DND-41 (cell line): ENCODE data around the gene SLC51A.

ENCODE experiments used
- ATAC-seq: fragments of 200-7000 bp; cut with Tn5 transposase; 3 replicates; pipeline ENCODE4 v1.9.1; 2021; ENCODE audit warnings: low read depth; ENCODE audit not compliant: insufficient read depth
- DNase-seq: peaks from one replicate; pipeline ENCODE4 v3.0.0-alpha.2; 2020
- H2AFZ ChIP-seq: 2 replicates; pipeline ENCODE4 v1.6.0; 2012; ENCODE audit warnings: low read depth, low read length
- H3K27ac ChIP-seq: 2 replicates; pipeline ENCODE4 v1.5.1; 2012; ENCODE audit warnings: low read length, inconsistent platforms
- H3K27me3 ChIP-seq: fragments of 200-600 bp; sonication (generic); 2 replicates; pipeline ENCODE4 v1.6.0; 2012; ENCODE audit warnings: low read length, mild to moderate bottlenecking, inconsistent platforms; ENCODE audit not compliant: insufficient read depth, poor library complexity
- H3K36me3 ChIP-seq: 2 replicates; pipeline ENCODE4 v1.5.1; 2012; ENCODE audit warnings: low read length, inconsistent platforms; ENCODE audit not compliant: insufficient read depth
- H3K4me1 ChIP-seq: 2 replicates; pipeline ENCODE4 v1.5.1; 2012; ENCODE audit warnings: mild to moderate bottlenecking, low read length; ENCODE audit not compliant: insufficient read depth
- H3K4me2 ChIP-seq: 2 replicates; pipeline ENCODE4 v1.6.0; 2012; ENCODE audit warnings: mild to moderate bottlenecking, moderate library complexity, low read length, inconsistent platforms; ENCODE audit not compliant: insufficient read depth
- H3K4me3 ChIP-seq, 2 experiments: fragments of 200-600 bp in 1 of 2; shearing (Covaris generic) in 1 of 2; 2 replicates each; pipeline ENCODE4 v1.5.1; 2012 to 2016; ENCODE audit warnings: inconsistent platforms in 2 of 2, low read length in 2 of 2, mild to moderate bottlenecking in 2 of 2, low read depth in 1 of 2, moderate library complexity in 1 of 2
- H3K79me2 ChIP-seq: 2 replicates; pipeline ENCODE4 v1.6.0; 2012; ENCODE audit warnings: low read length, inconsistent platforms; ENCODE audit not compliant: insufficient read depth
- H3K9ac ChIP-seq: 2 replicates; pipeline ENCODE4 v1.6.0; 2012; ENCODE audit warnings: low read depth, mild to moderate bottlenecking, inconsistent platforms, low read length, moderate library complexity
- H3K9me3 ChIP-seq: 2 replicates; pipeline ENCODE4 v1.5.1; 2012; ENCODE audit warnings: low read length, moderate library complexity, mild to moderate bottlenecking, inconsistent platforms; ENCODE audit not compliant: insufficient read depth, severe bottlenecking
- H4K20me1 ChIP-seq: 2 replicates; pipeline ENCODE4 v1.6.0; 2012; ENCODE audit warnings: low read length; ENCODE audit not compliant: insufficient read depth
- CTCF ChIP-seq: IDR thresholded peaks from 2 replicates; pipeline ENCODE4 v1.5.1; 2012; ENCODE audit warnings: borderline replicate concordance, low read length, moderate library complexity, mild to moderate bottlenecking; ENCODE audit not compliant: poor library complexity, severe bottlenecking; ENCODE audit errors: extremely low read depth
- EZH2 ChIP-seq: IDR thresholded peaks from 3 replicates; pipeline ENCODE4 v1.6.1; 2012; ENCODE audit warnings: borderline replicate concordance, low read depth, mild to moderate bottlenecking, moderate library complexity, low read length, inconsistent platforms; ENCODE audit not compliant: severe bottlenecking

The SLC51A gene

DNA sequence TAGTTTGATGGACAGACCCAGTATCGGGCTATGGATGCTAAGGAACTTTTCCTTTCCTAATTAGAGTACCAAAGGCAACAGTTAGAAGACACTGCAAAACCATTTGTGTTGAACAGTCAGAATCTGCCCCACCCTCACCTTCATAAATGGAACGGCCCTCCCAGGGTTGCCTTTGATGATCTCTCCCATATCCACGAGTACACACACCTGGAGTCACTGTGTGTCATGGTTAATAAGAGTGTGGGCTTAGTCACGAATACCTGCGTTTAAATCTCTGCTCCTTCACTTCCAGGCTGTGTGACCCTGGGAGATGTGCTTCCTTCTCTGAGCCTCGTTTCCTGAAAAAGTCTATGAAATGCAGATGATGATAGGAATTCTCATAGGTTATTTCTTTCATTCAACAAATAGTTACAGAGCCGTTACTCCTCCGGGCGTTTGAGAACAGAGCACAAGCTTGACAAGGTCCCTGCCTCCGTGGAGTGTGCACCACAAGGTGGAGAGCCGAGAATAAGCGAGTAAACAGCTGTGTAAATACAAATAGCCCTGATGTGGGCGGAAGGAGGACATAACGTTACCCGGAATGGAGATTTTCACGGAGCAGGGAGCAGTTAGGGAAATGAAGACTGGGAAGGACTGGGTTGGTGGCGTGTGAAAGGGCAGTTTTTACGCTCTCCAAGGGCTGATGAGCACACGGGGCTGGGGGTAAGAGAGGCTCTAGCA, 6.7 kb downstream of the SLC51A start:
- Histone ChIP-seq H3K4me1 (peaks cover 21% of the 10 kb centered on the region), H3K4me2 (no peak overlapping the region), H2AFZ (no peak overlapping the region), H3K27ac (no peak overlapping the region), H3K4me3 (no peak overlapping the region), H4K20me1 (no peaks in the 10 kb centered on the region), H3K9me3 (no peaks in the 10 kb centered on the region), H3K36me3 (no peaks in the 10 kb centered on the region), H3K79me2 (no peaks in the 10 kb centered on the region), H3K9ac (no peak overlapping the region), H3K27me3 (no peaks in the 10 kb centered on the region)
- TF ChIP-seq CTCF (no peak), EZH2 (no peak)
- ATAC-seq (no peak), DNase-seq (no peak)

DNA sequence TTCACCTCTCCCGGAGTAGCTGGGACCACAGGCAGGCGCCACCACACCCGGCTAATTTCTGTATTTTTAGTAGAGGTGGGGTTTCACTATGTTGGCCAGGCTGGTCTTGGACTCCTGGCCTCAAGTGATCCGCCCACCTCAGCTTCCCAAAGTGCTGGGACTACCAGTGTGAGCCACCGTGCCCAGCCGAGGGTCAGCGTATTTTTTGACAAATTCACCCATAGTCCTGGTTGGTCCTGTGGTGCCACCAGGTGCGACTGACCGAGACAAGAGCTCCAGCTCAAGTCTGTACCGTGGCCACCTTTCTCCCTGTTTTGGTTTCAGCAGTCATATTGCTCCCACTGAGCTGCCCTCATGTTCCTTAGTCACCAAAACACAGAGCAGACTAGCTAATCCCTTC, 8.8 kb downstream of the SLC51A start:
- no peaks in the 10 kb centered on the region for H3K9me3 ChIP-seq
- TF ChIP-seq CTCF, result no peak
- TF ChIP-seq EZH2, result no peak
- H3K27me3 ChIP-seq, result no peaks in the 10 kb centered on the region
- H4K20me1 ChIP-seq, result no peaks in the 10 kb centered on the region
- ATAC-seq (no peak), DNase-seq (no peak)
- no peaks in the 10 kb centered on the region for H3K36me3 ChIP-seq
- no peaks in the 10 kb centered on the region for H3K79me2 ChIP-seq
- no peak overlapping the region for H3K27ac ChIP-seq
- no peak overlapping the region for H3K4me3 ChIP-seq
- H3K4me2 ChIP-seq, result no peak overlapping the region
- H2AFZ ChIP-seq, result no peak overlapping the region
- peaks cover under 1% of the 10 kb centered on the region for H3K4me1 ChIP-seq
- H3K9ac ChIP-seq, result no peak overlapping the region

DNA sequence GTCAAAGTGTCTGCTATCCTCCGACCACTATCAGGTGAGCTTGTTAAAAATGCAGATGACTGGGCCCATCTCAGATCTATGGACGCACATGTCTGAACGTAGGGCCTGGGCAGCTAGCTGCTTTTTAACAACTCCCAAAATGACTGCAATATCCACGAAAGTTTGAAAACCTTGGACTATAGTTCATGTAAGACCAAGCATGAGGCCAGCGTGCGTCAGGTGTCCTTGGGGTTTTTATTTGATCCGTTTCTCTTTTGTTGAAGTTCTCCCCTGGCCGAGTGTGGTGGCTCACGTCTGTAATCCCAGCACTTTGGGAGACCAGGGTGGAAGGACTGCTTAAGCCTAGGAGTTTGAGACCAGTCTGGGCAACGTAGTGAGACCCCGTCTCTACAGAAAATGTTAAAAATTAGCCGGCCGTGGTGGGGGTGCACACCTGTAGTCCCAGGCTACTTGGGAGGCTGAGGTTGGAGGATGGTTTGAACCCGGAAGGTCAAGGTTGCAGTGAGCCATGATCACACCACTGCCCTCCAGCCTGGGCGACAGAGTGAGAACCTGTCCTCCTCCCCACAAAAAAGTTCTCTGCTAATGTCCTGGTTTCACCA, 9.5 kb downstream of the SLC51A start:
- Histone ChIP-seq H2AFZ (no peak overlapping the region), H3K36me3 (no peaks in the 10 kb centered on the region), H3K9me3 (no peaks in the 10 kb centered on the region), H4K20me1 (no peaks in the 10 kb centered on the region), H3K4me1 (no peaks in the 10 kb centered on the region), H3K4me3 (no peak overlapping the region), H3K9ac (no peak overlapping the region), H3K4me2 (no peak overlapping the region), H3K79me2 (no peaks in the 10 kb centered on the region), H3K27me3 (no peaks in the 10 kb centered on the region), H3K27ac (no peak overlapping the region)
- no peak for DNase-seq
- TF ChIP-seq EZH2 (no peak), CTCF (no peak)
- ATAC-seq, result no peak
